HCT116 (cell line): ENCODE measurements around the gene NOP14. TPM values are rescaled to one million over a fixed set of nuclear protein-coding genes. Genes with fewer than 3 reads are reported as not detected.

Experiments
- ATAC-seq: fragments of 200-7000 bp; cut with Tn5 transposase; 2 replicates; pipeline ENCODE4 v1.9.1; 2020; ENCODE audit warnings: mild to moderate bottlenecking, moderate library complexity
- BruUV-seq: library from RNA; stranded (reverse); fragments of 400-500 nt; replicated peaks from 2 replicates; lab custom pipeline; 2021; lab: Mats Ljungman, UMichigan
- CTCF ChIA-PET: fragments of 300-600 bp; sonication (Branson Sonifier 250); formaldehyde crosslinking; loops from one replicate; lab custom pipeline; 2021; ENCODE audit warnings: antibody characterized with exemption; lab: Charles Lee
- POLR2A ChIA-PET: fragments of 300-600, 350-600 bp; sonication (Branson Sonifier 250); formaldehyde crosslinking; loops from one replicate; lab custom pipeline; 2021; ENCODE audit warnings: antibody characterized with exemption; lab: Charles Lee
- RAD21 ChIA-PET, 2 experiments: fragments of 300-600 bp; sonication (Branson Sonifier 250); formaldehyde crosslinking; loops; one replicate each; lab custom pipeline; 2023; ENCODE audit warnings: low total read pairs in 2 of 2; ENCODE audit not compliant: uncharacterized antibody in 2 of 2, unreplicated experiment in 2 of 2, low non-redundant PET in 1 of 2; lab: Charles Lee
- DNase-seq: peaks from one replicate; pipeline ENCODE4 v3.0.0-alpha.2; 2010; ENCODE audit warnings: low read depth, low spot score
- H2AFZ ChIP-seq: fragments of 200-600 bp; shearing (Covaris generic), sonication (generic); 2 replicates; pipeline ENCODE4 v1.6.1; 2017; ENCODE audit warnings: low read depth, mixed run types, mixed read lengths, antibody characterized with exemption, low read length; ENCODE audit not compliant: poor library complexity, severe bottlenecking
- H3K27ac ChIP-seq: 2 replicates; pipeline ENCODE4 v1.5.1; 2012; ENCODE audit warnings: low read depth, low read length
- H3K27me3 ChIP-seq: fragments of 200-600 bp; sonication (generic); 2 replicates; pipeline ENCODE4 v1.6.1; 2016; ENCODE audit warnings: mixed run types, low read length, mixed read lengths; ENCODE audit not compliant: insufficient read depth
- H3K36me3 ChIP-seq, 2 experiments: fragments of 200-500 bp in 1 of 2; fragments of 200-600 bp in 1 of 2; sonication (Bioruptor generic) in 1 of 2; sonication (generic) in 1 of 2; 2 replicates each; pipeline versions ENCODE4 v1.5.1 to v1.6.1; 2014 to 2016; ENCODE audit warnings: low read length in 2 of 2, inconsistent platforms in 1 of 2, mixed read lengths in 1 of 2, mixed run types in 1 of 2; ENCODE audit not compliant: insufficient read depth in 2 of 2, control insufficient read depth in 1 of 2
- H3K4me1 ChIP-seq, 2 experiments: fragments of 200-600 bp in 1 of 2; sonication (generic) in 1 of 2; 2 replicates each; pipeline versions ENCODE4 v1.5.1 to v1.6.1; 2012 to 2017; ENCODE audit warnings: low read length in 2 of 2, inconsistent platforms in 1 of 2, mild to moderate bottlenecking in 1 of 2, mixed read lengths in 1 of 2, mixed run types in 1 of 2, moderate library complexity in 1 of 2; ENCODE audit not compliant: insufficient read depth in 2 of 2, control insufficient read depth in 1 of 2
- H3K4me2 ChIP-seq: fragments of 200-600 bp; sonication (generic); 2 replicates; pipeline ENCODE4 v1.6.1; 2017; ENCODE audit warnings: mixed run types, low read length, mixed read lengths
- H3K4me3 ChIP-seq, 2 experiments: fragments of 200-600 bp in 1 of 2; sonication (generic) in 1 of 2; replicated peaks in 1 of 2; 2 replicates each; pipeline ENCODE4 v1.5.1; 2011 to 2016; ENCODE audit warnings: low read length in 2 of 2, control low read depth in 1 of 2, low read depth in 1 of 2, mild to moderate bottlenecking in 1 of 2, mixed read lengths in 1 of 2, mixed run types in 1 of 2
- H3K79me2 ChIP-seq: fragments of 200-600 bp; sonication (generic); 2 replicates; pipeline ENCODE4 v1.6.1; 2017; ENCODE audit warnings: mild to moderate bottlenecking, mixed run types, low read length, moderate library complexity, mixed read lengths; ENCODE audit not compliant: insufficient read depth
- H3K9ac ChIP-seq: fragments of 200-600 bp; sonication (generic); 2 replicates; pipeline ENCODE4 v1.6.1; 2016; ENCODE audit warnings: low read length, mixed read lengths
- H3K9me2 ChIP-seq: fragments of 200-600 bp; sonication (generic), shearing (Covaris generic); 2 replicates; pipeline ENCODE4 v1.6.1; 2017; ENCODE audit warnings: mixed run types, mild to moderate bottlenecking, moderate library complexity; ENCODE audit not compliant: insufficient read depth
- H3K9me3 ChIP-seq, 2 experiments: fragments of 200-500 bp in 1 of 2; fragments of 200-600 bp in 1 of 2; sonication (Bioruptor generic) in 1 of 2; sonication (generic) in 1 of 2; 2 replicates each; pipeline ENCODE4 v1.6.1; 2014 to 2017; ENCODE audit warnings: low read length in 2 of 2, mixed read lengths in 2 of 2, inconsistent platforms in 1 of 2, low read depth in 1 of 2, mild to moderate bottlenecking in 1 of 2, mixed run types in 1 of 2, moderate library complexity in 1 of 2; ENCODE audit not compliant: control insufficient read depth in 1 of 2, insufficient read depth in 1 of 2
- H4K20me1 ChIP-seq: fragments of 200-600 bp; sonication (generic), shearing (Covaris generic); 2 replicates; pipeline ENCODE4 v1.6.1; 2017; ENCODE audit warnings: mixed run types, mild to moderate bottlenecking, moderate library complexity; ENCODE audit not compliant: insufficient read depth
- CBX3 ChIP-seq: IDR thresholded peaks from 2 replicates; pipeline ENCODE4 v1.6.1; 2012; ENCODE audit warnings: low read depth
- EGR1 ChIP-seq: IDR thresholded peaks from 2 replicates; pipeline ENCODE4 v1.6.1; 2012; ENCODE audit warnings: low read depth
- ELF1 ChIP-seq: IDR thresholded peaks from 2 replicates; pipeline ENCODE4 v1.6.1; 2012; ENCODE audit warnings: low read depth, borderline replicate concordance
- EZH2phosphoT487 ChIP-seq: fragments of 200-600 bp; IDR thresholded peaks from 2 replicates; pipeline ENCODE4 v1.6.1; 2018; ENCODE audit warnings: antibody characterized with exemption, borderline replicate concordance
- JUND ChIP-seq: IDR thresholded peaks from 2 replicates; pipeline ENCODE4 v1.6.1; 2012
- SP1 ChIP-seq: IDR thresholded peaks from 2 replicates; pipeline ENCODE4 v1.6.1; 2012; ENCODE audit warnings: low read depth
- ZNF274 ChIP-seq: fragments of 200-500 bp; sonication (Bioruptor generic); IDR thresholded peaks from 2 replicates; pipeline ENCODE4 v1.6.1; 2014; ENCODE audit warnings: mild to moderate bottlenecking, low read depth, low read length, inconsistent platforms
- intact Hi-C: fragments of 100-400 bp; cut with micrococcal nuclease; formaldehyde crosslinking; loops from 2 replicates; pipeline ENCODE4 v1.10.0; 2022
- total RNA-seq: library from RNA; stranded (reverse); gene quantifications from one replicate; pipeline ENCODE4 v1.2.1, GENCODE V29; 2021; ENCODE audit not compliant: unreplicated experiment

The NOP14 gene
- total RNA-seq, 1 experiment from 2014 or later = 67.3 TPM

DNA sequence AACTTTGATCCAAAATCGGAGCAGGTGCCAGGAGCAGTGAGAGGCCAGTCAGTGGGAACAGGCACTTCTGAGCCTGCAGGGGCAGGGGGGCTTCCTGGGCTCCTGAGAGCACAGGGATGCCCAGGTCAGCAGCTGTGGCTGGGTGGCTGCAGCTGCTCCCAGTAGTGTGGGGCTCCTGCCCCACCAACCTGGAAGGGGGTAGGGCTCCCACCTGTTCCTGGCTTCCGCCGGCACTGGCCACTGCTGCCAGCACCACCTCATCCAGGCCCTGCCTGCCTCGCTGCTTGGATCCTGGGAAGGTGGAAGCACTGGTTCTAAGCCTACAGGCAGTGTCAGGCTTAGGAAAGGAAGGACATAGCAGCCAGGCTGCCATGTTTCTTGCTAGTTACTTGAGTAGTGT, 18.8 kb upstream of the NOP14 start:
- Histone ChIP-seq H3K9me3 (peaks cover 11 to 22% of the 10 kb centered on the region in 2 experiments; a peak in 1 of 4 replicates), H3K4me1 (peaks cover 0 to 17% of the 10 kb centered on the region in 2 experiments; a peak in 2 of 4 replicates), H3K79me2 (no peaks in the 10 kb centered on the region), H3K4me3 (no peak overlapping the region), H3K9ac (no peak overlapping the region), H3K9me2 (no peaks in the 10 kb centered on the region), H3K4me2 (no peak overlapping the region), H4K20me1 (no peaks in the 10 kb centered on the region), H3K36me3 (no peaks in the 10 kb centered on the region), H2AFZ (no peak overlapping the region), H3K27me3 (no peaks in the 10 kb centered on the region), H3K27ac (no peak overlapping the region)
- RAD21 ChIA-PET = no interaction called here
- POLR2A ChIA-PET = no interaction called here
- TF ChIP-seq EGR1 = no peak
- no peak for TF ChIP-seq ZNF274
- TF ChIP-seq EZH2phosphoT487 = no peak
- no peak for TF ChIP-seq SP1
- TF ChIP-seq ELF1 = no peak
- CTCF ChIA-PET = no interaction called here
- no peak for DNase-seq
- intact Hi-C loops = no loop called here
- ATAC-seq = no peak
- no TSS peak for BruUV-seq

DNA sequence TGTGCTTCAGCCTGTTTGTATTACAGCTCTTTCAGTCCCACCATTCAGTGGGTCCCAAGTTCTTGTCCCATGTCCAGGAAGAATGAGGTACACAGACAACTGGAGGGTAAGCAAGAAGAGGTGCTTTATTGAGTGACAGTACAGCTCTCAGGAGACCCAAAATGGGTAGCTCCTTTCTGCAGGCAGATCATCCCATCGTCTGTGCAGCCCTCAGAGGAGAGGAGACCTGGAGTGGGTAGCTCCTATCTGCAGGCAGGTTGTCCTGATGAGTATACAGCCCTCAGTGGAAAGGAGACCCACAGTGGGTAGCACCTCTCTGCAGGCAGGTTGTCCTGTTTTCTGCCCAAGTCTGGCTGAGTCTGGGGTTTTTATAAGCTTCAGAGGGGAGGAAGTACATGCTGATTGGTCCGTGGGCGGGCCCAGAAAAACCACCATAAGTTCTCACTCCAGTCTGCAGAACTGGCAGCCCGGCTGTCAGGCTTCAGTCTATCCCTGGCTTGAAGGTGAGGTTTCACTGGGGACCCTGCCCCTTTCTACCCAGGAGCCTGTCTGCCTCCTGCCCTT, 18.1 kb upstream of the NOP14 start:
- no peak overlapping the region for H3K4me3 ChIP-seq
- RAD21 ChIA-PET = no interaction called here
- POLR2A ChIA-PET = no interaction called here
- H3K36me3 ChIP-seq = no peaks in the 10 kb centered on the region
- no peak for TF ChIP-seq JUND
- TF ChIP-seq CBX3 = peak; percentile 34; the same call in 1 of the 2 replicates
- no peak overlapping the region for H3K4me2 ChIP-seq
- no peaks in the 10 kb centered on the region for H3K9me2 ChIP-seq
- H3K79me2 ChIP-seq = no peaks in the 10 kb centered on the region
- no peaks in the 10 kb centered on the region for H4K20me1 ChIP-seq
- DNase-seq = no peak
- intact Hi-C loops = no loop called here
- H3K4me1 ChIP-seq = peaks cover 0 to 18% of the 10 kb centered on the region in 2 experiments; a peak in 2 of 4 replicates
- H3K27me3 ChIP-seq = no peaks in the 10 kb centered on the region
- no peak overlapping the region for H3K27ac ChIP-seq
- no peak overlapping the region for H2AFZ ChIP-seq
- peaks cover 11 to 22% of the 10 kb centered on the region in 2 experiments; a peak in 1 of 4 replicates for H3K9me3 ChIP-seq
- no TSS peak for BruUV-seq
- CTCF ChIA-PET = no interaction called here
- ATAC-seq = no peak
- H3K9ac ChIP-seq = no peak overlapping the region
